OCI-LY1 (cell line): ENCODE measurements around the gene SLC4A8.

Experiments used
- EZH2 ChIP-seq: fragments of 200-600 bp; sonication (generic), shearing (Covaris generic); IDR thresholded peaks from 2 replicates; pipeline ENCODE4 v1.8.0; 2017; ENCODE audit warnings: borderline replicate concordance, mixed run types, mild to moderate bottlenecking, antibody characterized with exemption, low read length, moderate library complexity, mixed read lengths
- TF ChIP-seq, protein P1 (sequence below): fragments of 200-600 bp; sonication (generic), shearing (Covaris generic); IDR thresholded peaks from 2 replicates; pipeline ENCODE4 v1.5.1; 2017; ENCODE audit warnings: mild to moderate bottlenecking, antibody characterized with exemption, low read length, moderate library complexity, mixed read lengths

GRCh38 chr12:51437431-51437830 lies 12.8 kb downstream of the SLC4A8 start:
- TF ChIP-seq, protein P1, sequence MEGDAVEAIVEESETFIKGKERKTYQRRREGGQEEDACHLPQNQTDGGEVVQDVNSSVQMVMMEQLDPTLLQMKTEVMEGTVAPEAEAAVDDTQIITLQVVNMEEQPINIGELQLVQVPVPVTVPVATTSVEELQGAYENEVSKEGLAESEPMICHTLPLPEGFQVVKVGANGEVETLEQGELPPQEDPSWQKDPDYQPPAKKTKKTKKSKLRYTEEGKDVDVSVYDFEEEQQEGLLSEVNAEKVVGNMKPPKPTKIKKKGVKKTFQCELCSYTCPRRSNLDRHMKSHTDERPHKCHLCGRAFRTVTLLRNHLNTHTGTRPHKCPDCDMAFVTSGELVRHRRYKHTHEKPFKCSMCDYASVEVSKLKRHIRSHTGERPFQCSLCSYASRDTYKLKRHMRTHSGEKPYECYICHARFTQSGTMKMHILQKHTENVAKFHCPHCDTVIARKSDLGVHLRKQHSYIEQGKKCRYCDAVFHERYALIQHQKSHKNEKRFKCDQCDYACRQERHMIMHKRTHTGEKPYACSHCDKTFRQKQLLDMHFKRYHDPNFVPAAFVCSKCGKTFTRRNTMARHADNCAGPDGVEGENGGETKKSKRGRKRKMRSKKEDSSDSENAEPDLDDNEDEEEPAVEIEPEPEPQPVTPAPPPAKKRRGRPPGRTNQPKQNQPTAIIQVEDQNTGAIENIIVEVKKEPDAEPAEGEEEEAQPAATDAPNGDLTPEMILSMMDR: no peak
- TF ChIP-seq EZH2: no peak
